MM.1S (cell line): ENCODE measurements around the gene OR6K3.

Experiments used
- DNase-seq: peaks from one replicate; pipeline ENCODE4 v3.0.0-alpha.2; 2015
- H2AFZ ChIP-seq: fragments of 300-600 bp; sonication (generic); 2 replicates; pipeline ENCODE4 v1.6.0; 2016; ENCODE audit warnings: antibody characterized with exemption, low read length
- H3F3A ChIP-seq: fragments of 300-600 bp; sonication (generic); 2 replicates; pipeline ENCODE4 v1.6.1; 2016; ENCODE audit warnings: mild to moderate bottlenecking, antibody characterized with exemption, low read length, moderate library complexity, mixed read lengths; ENCODE audit not compliant: insufficient read depth
- H3K27ac ChIP-seq: fragments of 300-600 bp; sonication (generic); 2 replicates; pipeline ENCODE4 v1.5.1; 2016; ENCODE audit warnings: mild to moderate bottlenecking, low read length
- H3K27me3 ChIP-seq: fragments of 300-600 bp; sonication (generic); replicated peaks from 2 replicates; pipeline ENCODE4 v1.6.0; 2016; ENCODE audit warnings: low read length; ENCODE audit not compliant: insufficient read depth
- H3K36me3 ChIP-seq: fragments of 300-600 bp; sonication (generic); replicated peaks from 2 replicates; pipeline ENCODE4 v1.6.1; 2016; ENCODE audit warnings: mild to moderate bottlenecking, low read length, mixed read lengths; ENCODE audit not compliant: insufficient read depth
- H3K4me1 ChIP-seq: fragments of 300-600 bp; sonication (generic); 2 replicates; pipeline ENCODE4 v1.6.1; 2016; ENCODE audit warnings: low read length, mixed read lengths
- H3K4me2 ChIP-seq: fragments of 300-600 bp; sonication (generic); 2 replicates; pipeline ENCODE4 v1.6.0; 2016; ENCODE audit warnings: low read depth, low read length
- H3K4me3 ChIP-seq: fragments of 300-600 bp; sonication (generic); 2 replicates; pipeline ENCODE4 v1.5.1; 2016; ENCODE audit warnings: low read length, mixed read lengths
- H3K79me2 ChIP-seq: fragments of 300-600 bp; sonication (generic); 2 replicates; pipeline ENCODE4 v1.6.1; 2016; ENCODE audit warnings: mixed run types, low read length, mixed read lengths
- H3K9ac ChIP-seq: fragments of 300-600 bp; sonication (generic); 2 replicates; pipeline ENCODE4 v1.6.1; 2016; ENCODE audit warnings: low read length, mixed read lengths
- H3K9me2 ChIP-seq: fragments of 300-600 bp; sonication (generic); replicated peaks from 2 replicates; pipeline ENCODE4 v1.6.1; 2016; ENCODE audit warnings: mild to moderate bottlenecking, low read length, mixed read lengths; ENCODE audit not compliant: insufficient read depth
- H3K9me3 ChIP-seq: fragments of 300-600 bp; sonication (generic); replicated peaks from 2 replicates; pipeline ENCODE4 v1.6.1; 2016; ENCODE audit warnings: mild to moderate bottlenecking, low read length, mixed read lengths; ENCODE audit not compliant: insufficient read depth
- H4K20me1 ChIP-seq: fragments of 300-600 bp; sonication (generic); 2 replicates; pipeline ENCODE4 v1.6.1; 2016; ENCODE audit warnings: mild to moderate bottlenecking, low read length, moderate library complexity, mixed read lengths; ENCODE audit not compliant: insufficient read depth
- CTCF ChIP-seq: fragments of 300-600 bp; sonication (generic); IDR thresholded peaks from 2 replicates; pipeline ENCODE4 v1.5.1; 2016; ENCODE audit warnings: antibody characterized with exemption, low read length, mixed read lengths
- EZH2 ChIP-seq: fragments of 300-600 bp; sonication (generic); optimal IDR thresholded peaks from 2 replicates; pipeline ENCODE3; 2017; ENCODE audit warnings: low read depth, mild to moderate bottlenecking, antibody characterized with exemption, low read length, mixed read lengths
- EZH2phosphoT487 ChIP-seq: fragments of 300-600 bp; sonication (generic); IDR thresholded peaks from 2 replicates; pipeline ENCODE4 v1.6.1; 2018; ENCODE audit warnings: antibody characterized with exemption, low read length

Gene OR6K3

DNA sequence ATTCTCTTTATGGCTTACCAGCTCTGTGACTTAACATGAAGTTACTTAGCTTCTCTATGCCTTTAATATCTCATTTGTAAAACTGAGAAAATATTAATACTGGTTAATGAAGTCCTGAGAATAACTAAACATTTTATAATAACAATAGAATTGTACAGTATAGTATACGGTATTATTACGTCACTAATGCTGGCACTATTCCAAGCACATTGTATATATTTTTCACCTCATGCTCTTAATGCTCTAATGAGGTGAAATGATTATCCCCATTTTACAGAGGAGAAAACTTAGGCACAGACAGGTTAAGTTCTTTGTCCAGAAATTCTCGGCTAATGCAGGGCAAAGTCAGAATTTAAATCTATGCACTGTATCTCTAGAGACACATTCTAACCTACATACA lies 856 bp downstream of the OR6K3 start:
- no peak for TF ChIP-seq CTCF
- no peak for TF ChIP-seq EZH2
- TF ChIP-seq EZH2phosphoT487: no peak
- Histone ChIP-seq H4K20me1 (no peaks in the 10 kb centered on the region), H3K9me3 (no peaks in the 10 kb centered on the region), H3K79me2 (no peaks in the 10 kb centered on the region), H2AFZ (no peak overlapping the region), H3K36me3 (no peaks in the 10 kb centered on the region), H3K9ac (no peak overlapping the region), H3K27ac (no peak overlapping the region), H3K4me2 (no peak overlapping the region), H3F3A (no peaks in the 10 kb centered on the region), H3K9me2 (no peaks in the 10 kb centered on the region), H3K4me3 (no peak overlapping the region), H3K27me3 (no peaks in the 10 kb centered on the region), H3K4me1 (no peaks in the 10 kb centered on the region)
- no peak for DNase-seq

DNA sequence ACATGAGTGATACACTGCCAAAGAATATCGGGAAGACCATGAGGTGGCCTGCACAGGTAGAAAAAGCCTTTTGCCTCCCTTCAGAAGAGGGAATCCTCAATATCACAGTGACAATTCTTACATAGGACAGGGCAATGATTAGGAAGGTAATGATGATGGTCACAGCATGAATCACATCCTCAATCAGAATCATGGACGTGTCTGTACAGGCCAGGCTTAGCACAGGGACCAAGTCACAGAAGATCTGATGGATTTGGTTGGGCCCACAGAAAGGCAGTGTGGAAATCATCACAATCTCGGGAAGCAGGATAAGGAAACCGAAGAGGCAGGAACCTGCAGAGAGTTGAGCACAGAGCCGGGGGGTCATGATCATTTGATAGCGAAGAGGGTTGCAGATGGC lies 3.2 kb downstream of the OR6K3 start:
- Histone ChIP-seq H3K9me2 (no peaks in the 10 kb centered on the region), H3K9me3 (no peaks in the 10 kb centered on the region), H3K9ac (no peak overlapping the region), H4K20me1 (no peaks in the 10 kb centered on the region), H3K4me2 (no peak overlapping the region), H3K4me1 (no peaks in the 10 kb centered on the region), H3K27me3 (no peaks in the 10 kb centered on the region), H3K79me2 (no peaks in the 10 kb centered on the region), H3F3A (no peaks in the 10 kb centered on the region), H3K4me3 (no peak overlapping the region), H2AFZ (no peak overlapping the region), H3K27ac (no peak overlapping the region), H3K36me3 (no peaks in the 10 kb centered on the region)
- no peak for DNase-seq
- no peak for TF ChIP-seq EZH2
- TF ChIP-seq EZH2phosphoT487: no peak
- no peak for TF ChIP-seq CTCF

- TF ChIP-seq CTCF: no peak
- no peak for TF ChIP-seq EZH2phosphoT487
- no peak for TF ChIP-seq EZH2
These were observed 4.2 kb downstream of the OR6K3 start for GRCh38 chr1:158716335-158716734.

More at GRCh38 chr1:158716335-158716734, 4.2 kb downstream of the OR6K3 start:
- H3K36me3 ChIP-seq: no peaks in the 10 kb centered on the region
- no peaks in the 10 kb centered on the region for H3K9me2 ChIP-seq
- H3K9me3 ChIP-seq: no peaks in the 10 kb centered on the region
- H3K27ac ChIP-seq: no peak overlapping the region
- no peaks in the 10 kb centered on the region for H3K4me1 ChIP-seq
- H3K27me3 ChIP-seq: no peaks in the 10 kb centered on the region
- H3K9ac ChIP-seq: no peak overlapping the region
- H3F3A ChIP-seq: no peaks in the 10 kb centered on the region
- H2AFZ ChIP-seq: no peak overlapping the region
- H4K20me1 ChIP-seq: no peaks in the 10 kb centered on the region
- H3K4me2 ChIP-seq: no peak overlapping the region
- no peaks in the 10 kb centered on the region for H3K79me2 ChIP-seq
- H3K4me3 ChIP-seq: no peak overlapping the region
- DNase-seq: peak; percentile 30
